Activated naive CD8-positive, alpha-beta T cell (primary cell): ENCODE measurements around the gene SPPL3.

Experiments
- H3K27ac Mint-ChIP-seq: one replicate; pipeline ENCODE4 v1.8.0; 2021; ENCODE audit warnings: mixed read lengths
- H3K27me3 Mint-ChIP-seq: one replicate; pipeline ENCODE4 v1.8.0; 2021; ENCODE audit warnings: mixed read lengths
- H3K36me3 Mint-ChIP-seq: one replicate; pipeline ENCODE4 v1.8.0; 2021; ENCODE audit warnings: mixed read lengths
- H3K4me1 Mint-ChIP-seq: one replicate; pipeline ENCODE4 v1.8.0; 2021; ENCODE audit warnings: low read depth, mixed read lengths
- H3K4me3 Mint-ChIP-seq: one replicate; pipeline ENCODE4 v1.8.0; 2021; ENCODE audit warnings: mild to moderate bottlenecking, mixed read lengths
- H3K9me3 Mint-ChIP-seq: one replicate; pipeline ENCODE4 v1.8.0; 2021; ENCODE audit warnings: low read depth, mixed read lengths

The SPPL3 gene

GRCh38 chr12:120787889-120788288, 116.3 kb downstream of the SPPL3 start:
- Mint-ChIP-seq H3K4me1 (peaks cover 22% of the 10 kb centered on the region), H3K9me3 (no peaks in the 10 kb centered on the region), H3K27ac (no peak overlapping the region), H3K4me3 (no peak overlapping the region), H3K36me3 (peaks cover 7% of the 10 kb centered on the region), H3K27me3 (no peaks in the 10 kb centered on the region)

- H3K4me1 Mint-ChIP-seq: peaks cover 26% of the 10 kb centered on the region
- peaks cover 7% of the 10 kb centered on the region for H3K36me3 Mint-ChIP-seq
- no peak overlapping the region for H3K4me3 Mint-ChIP-seq
- H3K27ac Mint-ChIP-seq: peak overlapping the region; percentile 86
- no peaks in the 10 kb centered on the region for H3K9me3 Mint-ChIP-seq
- H3K27me3 Mint-ChIP-seq: no peaks in the 10 kb centered on the region
These were observed 119.4 kb downstream of the SPPL3 start for GRCh38 chr12:120784804-120785203.

- H3K36me3 Mint-ChIP-seq: peaks cover 7% of the 10 kb centered on the region
- H3K27ac Mint-ChIP-seq: peak overlapping the region; percentile 86
- H3K4me3 Mint-ChIP-seq: peak overlapping the region; percentile 47
- no peaks in the 10 kb centered on the region for H3K27me3 Mint-ChIP-seq
- H3K4me1 Mint-ChIP-seq: peaks cover 26% of the 10 kb centered on the region
- H3K9me3 Mint-ChIP-seq: no peaks in the 10 kb centered on the region
These were observed 121.0 kb downstream of the SPPL3 start for GRCh38 chr12:120783197-120783596.

- Mint-ChIP-seq H3K9me3 (no peaks in the 10 kb centered on the region), H3K27ac (peak overlapping the region; percentile 46), H3K36me3 (peaks cover 4% of the 10 kb centered on the region), H3K4me3 (no peak overlapping the region), H3K27me3 (no peaks in the 10 kb centered on the region), H3K4me1 (peaks cover 14% of the 10 kb centered on the region)
These were observed 128.2 kb downstream of the SPPL3 start for GRCh38 chr12:120775862-120776552.

GRCh38 chr12:120774169-120774916, 129.8 kb downstream of the SPPL3 start:
- Mint-ChIP-seq H3K27me3 (no peaks in the 10 kb centered on the region), H3K4me3 (no peak overlapping the region), H3K27ac (peak overlapping the region; percentile 46), H3K9me3 (no peaks in the 10 kb centered on the region), H3K4me1 (peaks cover 14% of the 10 kb centered on the region), H3K36me3 (peaks cover 4% of the 10 kb centered on the region)

GRCh38 chr12:120771097-120771496, 133.1 kb downstream of the SPPL3 start:
- no peaks in the 10 kb centered on the region for H3K27me3 Mint-ChIP-seq
- H3K9me3 Mint-ChIP-seq: no peaks in the 10 kb centered on the region
- peak overlapping the region; percentile 58 for H3K27ac Mint-ChIP-seq
- H3K4me3 Mint-ChIP-seq: no peak overlapping the region
- H3K4me1 Mint-ChIP-seq: peaks cover 14% of the 10 kb centered on the region
- peaks cover 4% of the 10 kb centered on the region for H3K36me3 Mint-ChIP-seq

- no peak overlapping the region for H3K27ac Mint-ChIP-seq
- H3K36me3 Mint-ChIP-seq: peaks cover 2% of the 10 kb centered on the region
- H3K4me1 Mint-ChIP-seq: no peaks in the 10 kb centered on the region
- no peaks in the 10 kb centered on the region for H3K9me3 Mint-ChIP-seq
- no peaks in the 10 kb centered on the region for H3K27me3 Mint-ChIP-seq
- no peak overlapping the region for H3K4me3 Mint-ChIP-seq
These were observed 136.8 kb downstream of the SPPL3 start for GRCh38 chr12:120767071-120768024.

GRCh38 chr12:120766566-120766965, 137.6 kb downstream of the SPPL3 start:
- Mint-ChIP-seq H3K4me1 (no peaks in the 10 kb centered on the region), H3K36me3 (peaks cover 2% of the 10 kb centered on the region), H3K4me3 (no peak overlapping the region), H3K27me3 (no peaks in the 10 kb centered on the region), H3K9me3 (no peaks in the 10 kb centered on the region), H3K27ac (no peak overlapping the region)

GRCh38 chr12:120764816-120765215, 139.3 kb downstream of the SPPL3 start:
- Mint-ChIP-seq H3K27ac (no peak overlapping the region), H3K9me3 (no peaks in the 10 kb centered on the region), H3K36me3 (peaks cover 2% of the 10 kb centered on the region), H3K27me3 (no peaks in the 10 kb centered on the region), H3K4me3 (no peak overlapping the region), H3K4me1 (no peaks in the 10 kb centered on the region)

- Mint-ChIP-seq H3K27me3 (no peaks in the 10 kb centered on the region), H3K4me3 (no peak overlapping the region), H3K36me3 (peaks cover 2% of the 10 kb centered on the region), H3K4me1 (no peaks in the 10 kb centered on the region), H3K9me3 (no peaks in the 10 kb centered on the region), H3K27ac (peak overlapping the region; percentile 41)
These were observed 140.9 kb downstream of the SPPL3 start for GRCh38 chr12:120763250-120763649.

- no peak overlapping the region for H3K27ac Mint-ChIP-seq
- peaks cover 2% of the 10 kb centered on the region for H3K36me3 Mint-ChIP-seq
- no peaks in the 10 kb centered on the region for H3K4me1 Mint-ChIP-seq
- H3K9me3 Mint-ChIP-seq: no peaks in the 10 kb centered on the region
- H3K27me3 Mint-ChIP-seq: no peaks in the 10 kb centered on the region
- no peak overlapping the region for H3K4me3 Mint-ChIP-seq
These were observed 142.1 kb downstream of the SPPL3 start for GRCh38 chr12:120762086-120762485.

- Mint-ChIP-seq H3K9me3 (no peaks in the 10 kb centered on the region), H3K4me1 (no peaks in the 10 kb centered on the region), H3K27ac (peak overlapping the region; percentile 51), H3K27me3 (no peaks in the 10 kb centered on the region), H3K36me3 (peaks cover 2% of the 10 kb centered on the region), H3K4me3 (no peak overlapping the region)
These were observed 142.6 kb downstream of the SPPL3 start for GRCh38 chr12:120761519-120761934.

- H3K27ac Mint-ChIP-seq: peak overlapping the region; percentile 51
- peaks cover 2% of the 10 kb centered on the region for H3K36me3 Mint-ChIP-seq
- no peaks in the 10 kb centered on the region for H3K9me3 Mint-ChIP-seq
- H3K4me3 Mint-ChIP-seq: no peak overlapping the region
- no peaks in the 10 kb centered on the region for H3K27me3 Mint-ChIP-seq
- no peaks in the 10 kb centered on the region for H3K4me1 Mint-ChIP-seq
These were observed 143.6 kb downstream of the SPPL3 start for GRCh38 chr12:120760349-120761254.
